Activated T-cell treated with anti-CD3 and anti-CD28 coated beads, Interleukin-2, amount 50 U/mL, for 1 hour (primary cell): ENCODE data around the gene LPO.

ENCODE experiments used
- DNase-seq: peaks from one replicate; pipeline ENCODE4 v3.0.0-alpha.2; 2020

The LPO gene

GRCh38 chr17:58306131-58306951, 68.0 kb downstream of the LPO start:
- no peak for DNase-seq

GRCh38 chr17:58307468-58308172, 69.2 kb downstream of the LPO start:
- no peak for DNase-seq

GRCh38 chr17:58308173-58308984, 70.0 kb downstream of the LPO start:
- no peak for DNase-seq

- DNase-seq: no peak
Measured at GRCh38 chr17:58308985-58309917, 70.9 kb downstream of the LPO start.

- DNase-seq: no peak
Measured at GRCh38 chr17:58309918-58310259, 71.5 kb downstream of the LPO start.

GRCh38 chr17:58310511-58311428, 72.4 kb downstream of the LPO start:
- no peak for DNase-seq

GRCh38 chr17:58311429-58311894, 73.1 kb downstream of the LPO start:
- no peak for DNase-seq

GRCh38 chr17:58312021-58312630, 73.7 kb downstream of the LPO start:
- no peak for DNase-seq

GRCh38 chr17:58312829-58313228, 74.4 kb downstream of the LPO start:
- no peak for DNase-seq

- DNase-seq: no peak
Measured at GRCh38 chr17:58313815-58314705, 75.7 kb downstream of the LPO start.

GRCh38 chr17:58314706-58315015, 76.3 kb downstream of the LPO start:
- DNase-seq: no peak

- DNase-seq: no peak
Measured at GRCh38 chr17:58315281-58315711, 76.9 kb downstream of the LPO start.

- no peak for DNase-seq
Measured at GRCh38 chr17:58315750-58316149, 77.4 kb downstream of the LPO start.

GRCh38 chr17:58316260-58316960, 78.0 kb downstream of the LPO start:
- peak; percentile 16 for DNase-seq

GRCh38 chr17:58317421-58318064, 79.2 kb downstream of the LPO start:
- DNase-seq: peak; percentile 73

GRCh38 chr17:58318065-58318481, 79.7 kb downstream of the LPO start:
- peak; percentile 19 for DNase-seq
